K562 (cell line): Measurements from ENCODE around the gene DENND2C. TPM values are rescaled to one million over a fixed set of nuclear protein-coding genes. Genes with fewer than 3 reads are reported as not detected.

Experiments
- CBX3 ChIP-seq, 2 experiments: IDR thresholded peaks; 1 replicate in 1 of 2; 2 replicates in 1 of 2; pipeline ENCODE4 v1.6.1; 2012; ENCODE audit warnings: inconsistent platforms in 2 of 2, low read length in 2 of 2, borderline replicate concordance in 1 of 2, control low read depth in 1 of 2
- CCNT2 ChIP-seq: IDR thresholded peaks from 2 replicates; pipeline ENCODE4 v1.6.1; 2011; ENCODE audit warnings: borderline replicate concordance, low read depth, mild to moderate bottlenecking, moderate library complexity, mixed read lengths, low read length; ENCODE audit not compliant: insufficient read length; ENCODE audit errors: extremely low read depth
- HEY1 ChIP-seq: fragments of 250-450 bp; sonication (Bioruptor Pico); IDR thresholded peaks from 2 replicates; pipeline ENCODE4 v1.5.0; 2020; ENCODE audit warnings: mild to moderate bottlenecking, moderate library complexity, borderline replicate concordance
- JUND ChIP-seq, 2 experiments: IDR thresholded peaks; 2 replicates in 1 of 2; 3 replicates in 1 of 2; pipeline ENCODE4 v1.6.1; 2011; ENCODE audit warnings: borderline replicate concordance in 2 of 2, low read depth in 2 of 2, low read length in 2 of 2, improper control_type of control experiment in 1 of 2, missing biosample characterization in 1 of 2, missing genetic modification characterization in 1 of 2, missing genetic modification reagents in 1 of 2
- NRF1 ChIP-seq, 2 experiments: fragments of 450-650 bp; IDR thresholded peaks in 1 of 2; conservative IDR thresholded peaks in 1 of 2; 2 replicates each; pipeline ENCODE4 v1.6.1; 2014; ENCODE audit warnings: mild to moderate bottlenecking in 2 of 2
- SIN3B ChIP-seq: fragments of 450-650 bp; IDR thresholded peaks from 2 replicates; pipeline ENCODE4 v1.6.1; 2017; ENCODE audit warnings: low read depth, mild to moderate bottlenecking, moderate library complexity
- SMARCE1 ChIP-seq: fragments of 450-650 bp; IDR thresholded peaks from 2 replicates; pipeline ENCODE4 v1.7.1; 2016; ENCODE audit warnings: mild to moderate bottlenecking
- TBL1XR1 ChIP-seq, 2 experiments: IDR thresholded peaks; 2 replicates each; pipeline ENCODE4 v1.6.1; 2012; ENCODE audit warnings: improper control_type of control experiment in 2 of 2, low read length in 2 of 2, mild to moderate bottlenecking in 1 of 2
- ZBTB1 ChIP-seq: sonication (generic); formaldehyde crosslinking; IDR thresholded peaks from 2 replicates; pipeline ENCODE4 v1.8.1; 2023; ENCODE audit warnings: missing genetic modification reagents, low read depth, mild to moderate bottlenecking, borderline replicate concordance
- ZFX ChIP-seq: sonication (generic); formaldehyde crosslinking; IDR thresholded peaks from 2 replicates; pipeline ENCODE4 v1.8.0; 2022; ENCODE audit warnings: mild to moderate bottlenecking, missing genetic modification reagents, moderate library complexity
- polyA plus RNA-seq, 8 experiments: library from polyadenylated mRNA; depleted of rRNA in 4 of 8; stranded (reverse) in 5 of 8; unstranded in 3 of 8; fragments of >200 nt; fragmentation: Nextera tagmentation in 2 of 8; fragmentation: Illumina TruSeq in 1 of 8; extraction: Ambion mirVana in 2 of 8; extraction: Trizol in 1 of 8; gene quantifications; 2 replicates each; pipeline versions ENCODE4 v1.2.1 to v1.2.3, GENCODE V29; 2011 to 2014; ENCODE audit warnings: inconsistent platforms in 1 of 8, missing spikeins in 1 of 8
- total RNA-seq, 7 experiments: library from RNA; depleted of rRNA in 6 of 7; stranded (reverse); fragments of >200 nt in 6 of 7; fragmentation: Illumina TruSeq in 2 of 7; extraction: Trizol in 2 of 7; gene quantifications; 2 replicates each; pipeline versions ENCODE4 v1.2.1 to v1.2.3, GENCODE V29; 2011 to 2021; ENCODE audit warnings: low replicate concordance in 1 of 7
- TF ChIP-seq, protein P1 (sequence below), 2 experiments: fragments of 450-650 bp; formaldehyde crosslinking in 1 of 2; IDR thresholded peaks; 2 replicates each; pipeline versions ENCODE4 v1.4.0 to v1.6.1; 2014 to 2020; ENCODE audit warnings: mild to moderate bottlenecking in 2 of 2, borderline replicate concordance in 1 of 2, low read depth in 1 of 2
- TF ChIP-seq, protein P2 (sequence below): fragments of 150-350 bp; IDR thresholded peaks from 2 replicates; pipeline ENCODE4 v1.6.1; 2014; ENCODE audit warnings: low read depth, mild to moderate bottlenecking, low read length, borderline replicate concordance

DENND2C gene
- total and polyA plus RNA-seq, 9 of the 15 experiments (the other 6 are each of a cell fraction or from before 2014, with no cell fraction given), result 0.03 to 0.25 (median 0.14) TPM

DNA sequence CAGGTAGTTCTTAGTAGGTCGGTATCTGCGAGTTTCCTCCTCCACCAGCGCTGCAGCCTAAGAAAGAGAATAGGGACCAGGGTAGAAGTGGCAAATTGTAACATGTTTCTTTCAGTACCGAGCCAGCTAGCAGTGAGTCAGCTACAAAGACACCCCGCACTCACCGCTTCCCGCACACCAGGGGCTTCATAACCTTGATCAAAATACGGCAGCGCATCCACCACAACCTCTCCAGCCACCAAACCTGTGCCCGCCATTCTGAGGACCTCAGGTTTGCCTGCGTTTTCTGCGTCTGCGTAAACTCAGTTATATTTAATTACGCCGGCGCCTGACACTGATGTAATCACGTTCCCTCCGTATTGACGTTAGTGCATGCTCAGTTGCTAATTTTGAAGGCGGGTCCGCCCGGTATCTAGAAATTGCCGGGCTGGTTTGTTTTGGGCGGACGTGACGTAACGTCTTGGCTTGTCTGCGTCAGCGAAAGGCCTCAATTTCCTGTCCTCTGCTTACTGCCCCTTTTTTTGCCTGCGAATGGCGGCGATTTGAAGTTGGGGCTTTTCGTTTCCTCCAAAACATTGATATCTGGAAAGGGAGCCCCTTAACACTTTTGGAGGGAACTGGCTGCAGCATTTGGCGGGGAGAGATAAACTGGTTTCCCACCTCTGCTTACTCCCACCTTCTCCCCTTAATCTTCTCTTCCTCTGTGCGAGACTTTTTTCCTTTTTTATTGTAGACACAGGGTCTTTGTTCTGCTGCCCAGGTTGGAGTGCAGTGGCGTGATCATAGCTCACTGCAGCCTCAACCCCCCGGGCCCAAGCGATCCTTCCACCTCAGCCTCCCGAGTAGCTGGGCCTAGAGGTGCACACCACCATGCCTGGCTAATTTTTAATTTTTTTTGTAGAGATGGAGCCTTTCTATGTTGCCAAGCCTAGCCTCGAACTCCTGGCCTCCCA, 88.2 kb downstream of the DENND2C start, which contains the start of gene BCAS2 (continued):
- TF ChIP-seq, protein P1, sequence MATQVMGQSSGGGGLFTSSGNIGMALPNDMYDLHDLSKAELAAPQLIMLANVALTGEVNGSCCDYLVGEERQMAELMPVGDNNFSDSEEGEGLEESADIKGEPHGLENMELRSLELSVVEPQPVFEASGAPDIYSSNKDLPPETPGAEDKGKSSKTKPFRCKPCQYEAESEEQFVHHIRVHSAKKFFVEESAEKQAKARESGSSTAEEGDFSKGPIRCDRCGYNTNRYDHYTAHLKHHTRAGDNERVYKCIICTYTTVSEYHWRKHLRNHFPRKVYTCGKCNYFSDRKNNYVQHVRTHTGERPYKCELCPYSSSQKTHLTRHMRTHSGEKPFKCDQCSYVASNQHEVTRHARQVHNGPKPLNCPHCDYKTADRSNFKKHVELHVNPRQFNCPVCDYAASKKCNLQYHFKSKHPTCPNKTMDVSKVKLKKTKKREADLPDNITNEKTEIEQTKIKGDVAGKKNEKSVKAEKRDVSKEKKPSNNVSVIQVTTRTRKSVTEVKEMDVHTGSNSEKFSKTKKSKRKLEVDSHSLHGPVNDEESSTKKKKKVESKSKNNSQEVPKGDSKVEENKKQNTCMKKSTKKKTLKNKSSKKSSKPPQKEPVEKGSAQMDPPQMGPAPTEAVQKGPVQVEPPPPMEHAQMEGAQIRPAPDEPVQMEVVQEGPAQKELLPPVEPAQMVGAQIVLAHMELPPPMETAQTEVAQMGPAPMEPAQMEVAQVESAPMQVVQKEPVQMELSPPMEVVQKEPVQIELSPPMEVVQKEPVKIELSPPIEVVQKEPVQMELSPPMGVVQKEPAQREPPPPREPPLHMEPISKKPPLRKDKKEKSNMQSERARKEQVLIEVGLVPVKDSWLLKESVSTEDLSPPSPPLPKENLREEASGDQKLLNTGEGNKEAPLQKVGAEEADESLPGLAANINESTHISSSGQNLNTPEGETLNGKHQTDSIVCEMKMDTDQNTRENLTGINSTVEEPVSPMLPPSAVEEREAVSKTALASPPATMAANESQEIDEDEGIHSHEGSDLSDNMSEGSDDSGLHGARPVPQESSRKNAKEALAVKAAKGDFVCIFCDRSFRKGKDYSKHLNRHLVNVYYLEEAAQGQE (IDR thresholded peaks at IDR 0.05; ENCODE audit: borderline replicate concordance), result no peak
- TF ChIP-seq, protein P1 (CRISPR knock-in tag; IDR thresholded peaks at IDR 0.05; ENCODE audit: low read depth), result 0 out of 2 replicates have a peak, but pooled peaks have one; percentile 8
- peak in 1 of 2 experiments; percentile 84; a peak in 2 of 4 replicates for TF ChIP-seq TBL1XR1 (IDR thresholded peaks at IDR 0.05; ENCODE audit: low read length in 2 of 2)
- peak in 1 of 2 experiments; percentile 98; a peak in 2 of 3 replicates for TF ChIP-seq CBX3 (IDR thresholded peaks at IDR 0.05; ENCODE audit: borderline replicate concordance in 1 of 2, low read length in 2 of 2)
- TF ChIP-seq ZFX (CRISPR knock-in tag), result peak; percentile 83
- peak; percentile 19; the same call in 1 of the 2 replicates for TF ChIP-seq SMARCE1
- TF ChIP-seq HEY1 (CRISPR knock-in tag), result peak; percentile 72; the same call in 1 of the 2 replicates
- TF ChIP-seq ZBTB1 (CRISPR knock-in tag), result 0 out of 2 replicates have a peak, but pooled peaks have one; percentile 40
- TF ChIP-seq SIN3B, result peak; percentile 82
- TF ChIP-seq JUND (IDR thresholded peaks at IDR 0.05; ENCODE audit: borderline replicate concordance, low read depth, low read length), result peak; percentile 91
- TF ChIP-seq JUND (tag; IDR thresholded peaks at IDR 0.05; ENCODE audit: borderline replicate concordance, low read depth, low read length), result peak; percentile 91; the same call in 2 of the 3 replicates
- TF ChIP-seq, protein P2, sequence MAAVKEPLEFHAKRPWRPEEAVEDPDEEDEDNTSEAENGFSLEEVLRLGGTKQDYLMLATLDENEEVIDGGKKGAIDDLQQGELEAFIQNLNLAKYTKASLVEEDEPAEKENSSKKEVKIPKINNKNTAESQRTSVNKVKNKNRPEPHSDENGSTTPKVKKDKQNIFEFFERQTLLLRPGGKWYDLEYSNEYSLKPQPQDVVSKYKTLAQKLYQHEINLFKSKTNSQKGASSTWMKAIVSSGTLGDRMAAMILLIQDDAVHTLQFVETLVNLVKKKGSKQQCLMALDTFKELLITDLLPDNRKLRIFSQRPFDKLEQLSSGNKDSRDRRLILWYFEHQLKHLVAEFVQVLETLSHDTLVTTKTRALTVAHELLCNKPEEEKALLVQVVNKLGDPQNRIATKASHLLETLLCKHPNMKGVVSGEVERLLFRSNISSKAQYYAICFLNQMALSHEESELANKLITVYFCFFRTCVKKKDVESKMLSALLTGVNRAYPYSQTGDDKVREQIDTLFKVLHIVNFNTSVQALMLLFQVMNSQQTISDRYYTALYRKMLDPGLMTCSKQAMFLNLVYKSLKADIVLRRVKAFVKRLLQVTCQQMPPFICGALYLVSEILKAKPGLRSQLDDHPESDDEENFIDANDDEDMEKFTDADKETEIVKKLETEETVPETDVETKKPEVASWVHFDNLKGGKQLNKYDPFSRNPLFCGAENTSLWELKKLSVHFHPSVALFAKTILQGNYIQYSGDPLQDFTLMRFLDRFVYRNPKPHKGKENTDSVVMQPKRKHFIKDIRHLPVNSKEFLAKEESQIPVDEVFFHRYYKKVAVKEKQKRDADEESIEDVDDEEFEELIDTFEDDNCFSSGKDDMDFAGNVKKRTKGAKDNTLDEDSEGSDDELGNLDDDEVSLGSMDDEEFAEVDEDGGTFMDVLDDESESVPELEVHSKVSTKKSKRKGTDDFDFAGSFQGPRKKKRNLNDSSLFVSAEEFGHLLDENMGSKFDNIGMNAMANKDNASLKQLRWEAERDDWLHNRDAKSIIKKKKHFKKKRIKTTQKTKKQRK, result no peak
- TF ChIP-seq CCNT2, result no peak
- TF ChIP-seq NRF1 (conservative IDR thresholded peaks at IDR 0.05 in 1 of 2, IDR thresholded peaks at IDR 0.05 in 1 of 2), result peak; percentile 89 to 92
